Epithelial cell of esophagus (primary cell): ENCODE results near the gene PARK7.

Source experiments
- DNase-seq: peaks from one replicate; pipeline ENCODE4 v3.0.0; 2010; ENCODE audit warnings: low read depth
- H3K4me3 ChIP-seq: 2 replicates; pipeline ENCODE4 v1.5.1; 2011; ENCODE audit warnings: mild to moderate bottlenecking, low read length, control low read depth
- CTCF ChIP-seq: IDR thresholded peaks from 2 replicates; pipeline ENCODE4 v1.5.1; 2011; ENCODE audit warnings: low read depth, mild to moderate bottlenecking, low read length, control low read depth, inconsistent platforms; ENCODE audit not compliant: insufficient read depth; ENCODE audit errors: missing control alignments

PARK7 gene

GRCh38 chr1:8018492-8019228 is 57.1 kb downstream of the PARK7 start:
- DNase-seq = peak; percentile 22
- TF ChIP-seq CTCF = no peak
- H3K4me3 ChIP-seq = peak overlapping the region; percentile 13

- TF ChIP-seq CTCF = no peak
- no peak for DNase-seq
- H3K4me3 ChIP-seq = peak overlapping the region; percentile 0
Measured at GRCh38 chr1:8019229-8019620, 57.7 kb downstream of the PARK7 start.

- no peak for TF ChIP-seq CTCF
- peak overlapping the region; percentile 0 for H3K4me3 ChIP-seq
- peak; percentile 92 for DNase-seq
Measured at GRCh38 chr1:8020032-8020431, 58.5 kb downstream of the PARK7 start.

- peak overlapping the region; percentile 71 for H3K4me3 ChIP-seq
- TF ChIP-seq CTCF = no peak
- DNase-seq = no peak
Measured at GRCh38 chr1:8021676-8022266, 60.3 kb downstream of the PARK7 start.

- no peak for DNase-seq
- peak overlapping the region; percentile 71 for H3K4me3 ChIP-seq
- TF ChIP-seq CTCF = no peak
Measured at GRCh38 chr1:8022395-8023286, 61.1 kb downstream of the PARK7 start.

- no peak for TF ChIP-seq CTCF
- DNase-seq = no peak
- H3K4me3 ChIP-seq = peak overlapping the region; percentile 71
Measured at GRCh38 chr1:8023287-8023994, 61.9 kb downstream of the PARK7 start.
